T-helper 1 cell treated with Interleukin-12 subunit alpha and Interleukin-12 subunit beta and Interleukin-4 antibody, amounts not matched to agents 30 ng/mL and 1 ng/mL, for 36 hours (primary cell): ENCODE measurements around the gene RCE1. TPM values are rescaled to one million over a fixed set of nuclear protein-coding genes. Genes with fewer than 3 reads are reported as not detected.

Source experiments
- intact Hi-C: fragments of 100-400 bp; cut with micrococcal nuclease; formaldehyde crosslinking; loops from one replicate; pipeline ENCODE4 v1.15.1; 2024
- total RNA-seq: library from RNA; stranded (reverse); gene quantifications from 2 replicates; pipeline ENCODE4 v1.2.3, GENCODE V29; 2022

The RCE1 gene
- total RNA-seq, 1 donor from 2014 or later, result 25.5 TPM

- intact Hi-C loops, result loop anchor here (1.0 to 5.0 kb wide), 2 partner anchors 50 to 188 kb away; no protein-coding TSS in a partner anchor
These were observed 39.3 kb downstream of the RCE1 start for GRCh38 chr11:66882561-66883015.

GRCh38 chr11:66883016-66883965 lies 40.0 kb downstream of the RCE1 start:
- intact Hi-C loops, result loop anchor here (1.0 to 5.0 kb wide), 2 partner anchors 51 to 189 kb away; no protein-coding TSS in a partner anchor

- intact Hi-C loops, result loop anchor here (5.0 kb wide), 1 partner anchor 52 kb away; no protein-coding TSS in a partner anchor
These were observed 41.2 kb downstream of the RCE1 start for GRCh38 chr11:66884443-66884842.

- intact Hi-C loops, result no loop called here
These were observed 42.2 kb downstream of the RCE1 start for GRCh38 chr11:66885469-66885868.

GRCh38 chr11:66885950-66886440 lies 42.8 kb downstream of the RCE1 start:
- intact Hi-C loops, result no loop called here

- intact Hi-C loops, result no loop called here
These were observed 43.5 kb downstream of the RCE1 start for GRCh38 chr11:66886671-66887221.

GRCh38 chr11:66887526-66887925 lies 44.3 kb downstream of the RCE1 start:
- intact Hi-C loops, result no loop called here

- intact Hi-C loops, result no loop called here
These were observed 45.0 kb downstream of the RCE1 start for GRCh38 chr11:66888282-66888681.

GRCh38 chr11:66889960-66890359 lies 46.7 kb downstream of the RCE1 start:
- intact Hi-C loops, result no loop called here

- intact Hi-C loops, result no loop called here
These were observed 48.8 kb downstream of the RCE1 start for GRCh38 chr11:66891851-66892660.

- intact Hi-C loops, result no loop called here
These were observed 49.7 kb downstream of the RCE1 start for GRCh38 chr11:66892911-66893310.

- intact Hi-C loops, result no loop called here
These were observed 50.9 kb downstream of the RCE1 start for GRCh38 chr11:66894141-66894540.

Other genes with a start within 250 kb of the RCE1 start
- 147 and 160 TPM in 2 replicates for gene RBM14, start 226.8 kb upstream of the RCE1 start, total RNA-seq
- 124 and 138 TPM in 2 replicates for gene RBM4, start 204.7 kb upstream of the RCE1 start, total RNA-seq
- gene RBM4B, start 165.6 kb upstream of the RCE1 start, total RNA-seq, result 15.4 and 16.8 TPM in 2 replicates
- gene SPTBN2, start 114.2 kb upstream of the RCE1 start, total RNA-seq, result 0.05 and 0.39 TPM in 2 replicates
- gene LRFN4, start 13.6 kb downstream of the RCE1 start, total RNA-seq, result 19.6 and 20.0 TPM in 2 replicates
- gene PC, start 114.9 kb downstream of the RCE1 start, total RNA-seq, result 8.7 and 9.1 TPM in 2 replicates
- gene C11orf86, start 131.9 kb downstream of the RCE1 start, total RNA-seq, result not detected in 2 replicates
- not detected in 2 replicates for gene SYT12, start 179.7 kb downstream of the RCE1 start, total RNA-seq
- 0.59 and 0.61 TPM in 2 replicates for gene RHOD, start 213.4 kb downstream of the RCE1 start, total RNA-seq